SK-N-SH (cell line): ENCODE measurements around the gene MOK. TPM values are rescaled to one million over a fixed set of nuclear protein-coding genes. Genes with fewer than 3 reads are reported as not detected.

Experiments used
- CTCF ChIA-PET: fragments of 300-600, 350-600 bp; formaldehyde crosslinking; extraction: SDS; loops from one replicate; lab custom pipeline; 2021; lab: Yijun Ruan, JAX
- POLR2A ChIA-PET: fragments of 350-600 bp; sonication (Branson Sonifier 250); formaldehyde crosslinking; extraction: SDS; loops from one replicate; lab custom pipeline; 2020; ENCODE audit warnings: antibody characterized with exemption, inconsistent platforms; lab: Yijun Ruan, JAX
- DNase-seq: peaks from one replicate; pipeline ENCODE4 v3.0.0; 2012
- H2AFZ ChIP-seq: fragments of 200-600 bp; sonication (generic); 2 replicates; pipeline ENCODE4 v1.8.1; 2016; ENCODE audit warnings: antibody characterized with exemption, mild to moderate bottlenecking, low read depth
- H3F3A ChIP-seq: fragments of 200-600 bp; sonication (generic); replicated peaks from 2 replicates; pipeline ENCODE3; 2016; ENCODE audit warnings: antibody characterized with exemption, mild to moderate bottlenecking; ENCODE audit not compliant: insufficient read depth
- H3K27ac ChIP-seq, 2 experiments: fragments of 200-500 bp in 1 of 2; fragments of 200-600 bp in 1 of 2; sonication (Bioruptor generic) in 1 of 2; sonication (generic), shearing (Covaris generic) in 1 of 2; 2 replicates each; pipeline versions ENCODE4 v1.5.1 to v1.6.1; 2014 to 2016; ENCODE audit warnings: low read depth in 2 of 2, inconsistent platforms in 1 of 2, low read length in 1 of 2, mild to moderate bottlenecking in 1 of 2, mixed read lengths in 1 of 2
- H3K27me3 ChIP-seq: fragments of 200-600 bp; sonication (generic), shearing (Covaris generic); 2 replicates; pipeline ENCODE4 v1.6.1; 2016; ENCODE audit warnings: mixed run types; ENCODE audit not compliant: insufficient read depth
- H3K36me3 ChIP-seq, 2 experiments: fragments of 200-500 bp in 1 of 2; fragments of 200-600 bp in 1 of 2; sonication (Bioruptor generic) in 1 of 2; sonication (generic) in 1 of 2; replicated peaks in 1 of 2; 2 replicates each; pipeline versions ENCODE3 to v1.5.1; 2014 to 2016; ENCODE audit warnings: low read length in 1 of 2, mild to moderate bottlenecking in 1 of 2; ENCODE audit not compliant: insufficient read depth in 2 of 2, control insufficient read depth in 1 of 2
- H3K4me1 ChIP-seq, 2 experiments: fragments of 200-500 bp in 1 of 2; fragments of 200-600 bp in 1 of 2; sonication (Bioruptor generic) in 1 of 2; sonication (generic), shearing (Covaris generic) in 1 of 2; 2 replicates each; pipeline versions ENCODE4 v1.5.1 to v1.6.1; 2014 to 2016; ENCODE audit warnings: low read depth in 1 of 2, low read length in 1 of 2, mixed run types in 1 of 2; ENCODE audit not compliant: insufficient read depth in 2 of 2, control insufficient read depth in 1 of 2
- H3K4me2 ChIP-seq: fragments of 200-600 bp; sonication (generic), shearing (Covaris generic); 2 replicates; pipeline ENCODE4 v1.6.1; 2017; ENCODE audit warnings: mixed run types
- H3K4me3 ChIP-seq, 2 experiments: fragments of 200-500 bp in 1 of 2; fragments of 200-600 bp in 1 of 2; sonication (Bioruptor generic) in 1 of 2; sonication (generic), shearing (Covaris generic) in 1 of 2; 2 replicates each; pipeline versions ENCODE4 v1.5.1 to v1.8.1; 2014 to 2016; ENCODE audit warnings: low read depth in 2 of 2, inconsistent platforms in 1 of 2, low read length in 1 of 2, mild to moderate bottlenecking in 1 of 2, mixed read lengths in 1 of 2, moderate library complexity in 1 of 2
- H3K79me2 ChIP-seq: fragments of 200-600 bp; sonication (generic); 2 replicates; pipeline ENCODE4 v1.8.1; 2017; ENCODE audit warnings: mild to moderate bottlenecking; ENCODE audit not compliant: insufficient read depth
- H3K9ac ChIP-seq: fragments of 200-600 bp; sonication (generic); 2 replicates; pipeline ENCODE4 v1.6.1; 2017; ENCODE audit warnings: mixed run types
- H3K9me2 ChIP-seq: fragments of 200-600 bp; sonication (generic); 2 replicates; pipeline ENCODE4 v1.6.1; 2017; ENCODE audit warnings: mixed run types
- H3K9me3 ChIP-seq: fragments of 200-600 bp; sonication (generic); 2 replicates; pipeline ENCODE4 v1.6.1; 2017; ENCODE audit warnings: mixed run types, mild to moderate bottlenecking, moderate library complexity
- H4K20me1 ChIP-seq: fragments of 200-600 bp; sonication (generic); 2 replicates; pipeline ENCODE4 v1.6.1; 2017; ENCODE audit warnings: mild to moderate bottlenecking, mixed run types; ENCODE audit not compliant: insufficient read depth
- CHD2 ChIP-seq: fragments of 150-350 bp; IDR thresholded peaks from 2 replicates; pipeline ENCODE4 v1.6.1; 2018; ENCODE audit warnings: low read length; ENCODE audit not compliant: partially characterized antibody
- EZH2phosphoT487 ChIP-seq: fragments of 200-600 bp; sonication (generic); IDR thresholded peaks from 2 replicates; pipeline ENCODE4 v1.6.1; 2017; ENCODE audit warnings: low read depth, mixed run types, mild to moderate bottlenecking, antibody characterized with exemption, moderate library complexity, borderline replicate concordance
- FOSL2 ChIP-seq: IDR thresholded peaks from 2 replicates; pipeline ENCODE4 v1.4.0; 2012; ENCODE audit warnings: low read depth, mild to moderate bottlenecking, moderate library complexity, borderline replicate concordance
- FOXJ3 ChIP-seq: sonication (generic); formaldehyde crosslinking; IDR thresholded peaks from 2 replicates; pipeline ENCODE4 v1.5.1; 2020; ENCODE audit warnings: mild to moderate bottlenecking, missing genetic modification reagents
- FOXM1 ChIP-seq: IDR thresholded peaks from 2 replicates; pipeline ENCODE4 v1.4.0; 2012; ENCODE audit warnings: low read depth, mild to moderate bottlenecking
- GATA2 ChIP-seq: sonication (generic); formaldehyde crosslinking; IDR thresholded peaks from 2 replicates; pipeline ENCODE4 v1.5.0; 2020; ENCODE audit warnings: mild to moderate bottlenecking, missing genetic modification reagents
- JUND ChIP-seq: IDR thresholded peaks from 2 replicates; pipeline ENCODE4 v1.4.0; 2012
- MEF2A ChIP-seq: IDR thresholded peaks from 2 replicates; pipeline ENCODE4 v1.4.0; 2012; ENCODE audit warnings: low read depth, borderline replicate concordance
- MXI1 ChIP-seq: IDR thresholded peaks from 2 replicates; pipeline ENCODE4 v1.6.1; 2012; ENCODE audit warnings: mild to moderate bottlenecking, low read depth, low read length, improper control_type of control experiment
- NFIC ChIP-seq: IDR thresholded peaks from 2 replicates; pipeline ENCODE4 v1.4.0; 2012; ENCODE audit warnings: borderline replicate concordance
- NRF1 ChIP-seq: IDR thresholded peaks from 2 replicates; pipeline ENCODE4 v1.6.1; 2012; ENCODE audit warnings: low read depth, mild to moderate bottlenecking, low read length
- POLR2AphosphoS5 ChIP-seq: IDR thresholded peaks from 2 replicates; pipeline ENCODE4 v1.6.1; 2012; ENCODE audit warnings: low read depth, low read length
- RFX5 ChIP-seq: IDR thresholded peaks from 2 replicates; pipeline ENCODE4 v1.6.1; 2012; ENCODE audit warnings: mild to moderate bottlenecking, improper control_type of control experiment, low read length
- SMC3 ChIP-seq: IDR thresholded peaks from 2 replicates; pipeline ENCODE4 v1.6.1; 2012; ENCODE audit warnings: low read depth, low read length, improper control_type of control experiment
- TAF1 ChIP-seq: IDR thresholded peaks from 2 replicates; pipeline ENCODE4 v1.6.1; 2012; ENCODE audit warnings: low read depth, mild to moderate bottlenecking, low read length, moderate library complexity, borderline replicate concordance
- TCF12 ChIP-seq: IDR thresholded peaks from 2 replicates; pipeline ENCODE4 v1.4.0; 2012
- YY1 ChIP-seq: IDR thresholded peaks from 2 replicates; pipeline ENCODE4 v1.4.0; 2012; ENCODE audit warnings: low read depth, mild to moderate bottlenecking
- WGBS: methylation state at CpG from one replicate; pipeline ENCODE4 v1.1.6; 2017; ENCODE audit warnings: low lambda C conversion rate; 5-methylcytosine and 5-hydroxymethylcytosine counted together
- polyA plus RNA-seq, 3 experiments: library from polyadenylated mRNA; depleted of rRNA; stranded (reverse); fragments of >200 nt; gene quantifications; 2 replicates each; pipeline ENCODE4 v1.2.3, GENCODE V29; 2012
- TF ChIP-seq, protein P1 (sequence below): IDR thresholded peaks from 2 replicates; pipeline ENCODE4; 2012
- TF ChIP-seq, protein P2 (sequence below): fragments of 150-350 bp; IDR thresholded peaks from 2 replicates; pipeline ENCODE4 v1.6.1; 2016; ENCODE audit warnings: mild to moderate bottlenecking, low read depth, low read length
- TF ChIP-seq, protein P3 (sequence below): fragments of 150-350 bp; IDR thresholded peaks from 2 replicates; pipeline ENCODE4 v1.6.1; 2017; ENCODE audit warnings: antibody characterized with exemption, low read length, low read depth, borderline replicate concordance
- TF ChIP-seq, protein P4 (sequence below): IDR thresholded peaks from 2 replicates; pipeline ENCODE4 v1.4.0; 2012; ENCODE audit warnings: low read depth, borderline replicate concordance

MOK gene
- polyA plus RNA-seq, 1 of the 3 experiments (the other 2 are of a cell fraction) = 13.3 TPM

DNA sequence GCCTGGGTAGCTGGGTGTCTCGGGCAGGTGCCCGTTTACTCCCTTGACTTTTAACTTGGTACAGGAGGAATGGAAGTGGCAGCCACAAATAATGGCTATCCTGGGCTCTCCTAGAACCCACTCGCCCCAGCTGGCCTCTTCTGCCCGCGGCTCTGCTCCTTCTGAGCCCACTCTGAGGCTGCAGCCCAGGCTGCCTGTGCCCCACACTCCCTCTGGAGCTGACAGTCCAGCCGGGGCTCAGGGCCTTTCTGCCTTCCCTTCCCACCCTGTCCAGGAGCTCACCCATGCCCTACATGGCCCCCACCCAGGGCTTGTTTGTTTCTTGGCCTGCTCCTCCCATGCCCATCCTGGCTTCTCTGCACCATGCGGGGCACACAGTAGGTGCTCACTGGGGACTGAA, 30.2 kb upstream of the MOK start:
- CTCF ChIA-PET = interaction anchor here (1.6 kb wide), 1 partner anchor 102 kb away, joined by 4 read pairs; no protein-coding TSS in a partner anchor
- Histone ChIP-seq H3K4me1 (no peaks in the 10 kb centered on the region), H3K27ac (no peak overlapping the region), H2AFZ (no peak overlapping the region), H3K79me2 (no peaks in the 10 kb centered on the region), H3K4me2 (no peak overlapping the region), H4K20me1 (no peaks in the 10 kb centered on the region), H3K9me2 (no peaks in the 10 kb centered on the region), H3K36me3 (peaks cover 13 to 17% of the 10 kb centered on the region in 2 experiments), H3K27me3 (no peaks in the 10 kb centered on the region), H3F3A (no peaks in the 10 kb centered on the region), H3K9me3 (no peaks in the 10 kb centered on the region)
- no peak for DNase-seq
- POLR2A ChIA-PET = no interaction called here
- TF ChIP-seq TCF12 = no peak
- TF ChIP-seq MXI1 = no peak
- TF ChIP-seq, protein P1, sequence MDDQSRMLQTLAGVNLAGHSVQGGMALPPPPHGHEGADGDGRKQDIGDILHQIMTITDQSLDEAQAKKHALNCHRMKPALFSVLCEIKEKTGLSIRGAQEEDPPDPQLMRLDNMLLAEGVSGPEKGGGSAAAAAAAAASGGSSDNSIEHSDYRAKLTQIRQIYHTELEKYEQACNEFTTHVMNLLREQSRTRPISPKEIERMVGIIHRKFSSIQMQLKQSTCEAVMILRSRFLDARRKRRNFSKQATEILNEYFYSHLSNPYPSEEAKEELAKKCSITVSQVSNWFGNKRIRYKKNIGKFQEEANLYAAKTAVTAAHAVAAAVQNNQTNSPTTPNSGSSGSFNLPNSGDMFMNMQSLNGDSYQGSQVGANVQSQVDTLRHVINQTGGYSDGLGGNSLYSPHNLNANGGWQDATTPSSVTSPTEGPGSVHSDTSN = no peak
- no peak for TF ChIP-seq FOXM1
- no peak for TF ChIP-seq FOSL2
- no peak for TF ChIP-seq NRF1
- TF ChIP-seq EZH2phosphoT487 = no peak
- TF ChIP-seq, protein P2, sequence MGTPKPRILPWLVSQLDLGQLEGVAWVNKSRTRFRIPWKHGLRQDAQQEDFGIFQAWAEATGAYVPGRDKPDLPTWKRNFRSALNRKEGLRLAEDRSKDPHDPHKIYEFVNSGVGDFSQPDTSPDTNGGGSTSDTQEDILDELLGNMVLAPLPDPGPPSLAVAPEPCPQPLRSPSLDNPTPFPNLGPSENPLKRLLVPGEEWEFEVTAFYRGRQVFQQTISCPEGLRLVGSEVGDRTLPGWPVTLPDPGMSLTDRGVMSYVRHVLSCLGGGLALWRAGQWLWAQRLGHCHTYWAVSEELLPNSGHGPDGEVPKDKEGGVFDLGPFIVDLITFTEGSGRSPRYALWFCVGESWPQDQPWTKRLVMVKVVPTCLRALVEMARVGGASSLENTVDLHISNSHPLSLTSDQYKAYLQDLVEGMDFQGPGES = no peak
- TF ChIP-seq POLR2AphosphoS5 = no peak
- TF ChIP-seq CHD2 = no peak
- TF ChIP-seq, protein P3, sequence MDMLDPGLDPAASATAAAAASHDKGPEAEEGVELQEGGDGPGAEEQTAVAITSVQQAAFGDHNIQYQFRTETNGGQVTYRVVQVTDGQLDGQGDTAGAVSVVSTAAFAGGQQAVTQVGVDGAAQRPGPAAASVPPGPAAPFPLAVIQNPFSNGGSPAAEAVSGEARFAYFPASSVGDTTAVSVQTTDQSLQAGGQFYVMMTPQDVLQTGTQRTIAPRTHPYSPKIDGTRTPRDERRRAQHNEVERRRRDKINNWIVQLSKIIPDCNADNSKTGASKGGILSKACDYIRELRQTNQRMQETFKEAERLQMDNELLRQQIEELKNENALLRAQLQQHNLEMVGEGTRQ = no peak
- TF ChIP-seq SMC3 = no peak
- TF ChIP-seq, all 33 proteins: peak for 0
- H3K9ac ChIP-seq = no peak overlapping the region
- no peak overlapping the region for H3K4me3 ChIP-seq
- WGBS = 97% methylated on average over 7 of the region's 7 CpGs

DNA sequence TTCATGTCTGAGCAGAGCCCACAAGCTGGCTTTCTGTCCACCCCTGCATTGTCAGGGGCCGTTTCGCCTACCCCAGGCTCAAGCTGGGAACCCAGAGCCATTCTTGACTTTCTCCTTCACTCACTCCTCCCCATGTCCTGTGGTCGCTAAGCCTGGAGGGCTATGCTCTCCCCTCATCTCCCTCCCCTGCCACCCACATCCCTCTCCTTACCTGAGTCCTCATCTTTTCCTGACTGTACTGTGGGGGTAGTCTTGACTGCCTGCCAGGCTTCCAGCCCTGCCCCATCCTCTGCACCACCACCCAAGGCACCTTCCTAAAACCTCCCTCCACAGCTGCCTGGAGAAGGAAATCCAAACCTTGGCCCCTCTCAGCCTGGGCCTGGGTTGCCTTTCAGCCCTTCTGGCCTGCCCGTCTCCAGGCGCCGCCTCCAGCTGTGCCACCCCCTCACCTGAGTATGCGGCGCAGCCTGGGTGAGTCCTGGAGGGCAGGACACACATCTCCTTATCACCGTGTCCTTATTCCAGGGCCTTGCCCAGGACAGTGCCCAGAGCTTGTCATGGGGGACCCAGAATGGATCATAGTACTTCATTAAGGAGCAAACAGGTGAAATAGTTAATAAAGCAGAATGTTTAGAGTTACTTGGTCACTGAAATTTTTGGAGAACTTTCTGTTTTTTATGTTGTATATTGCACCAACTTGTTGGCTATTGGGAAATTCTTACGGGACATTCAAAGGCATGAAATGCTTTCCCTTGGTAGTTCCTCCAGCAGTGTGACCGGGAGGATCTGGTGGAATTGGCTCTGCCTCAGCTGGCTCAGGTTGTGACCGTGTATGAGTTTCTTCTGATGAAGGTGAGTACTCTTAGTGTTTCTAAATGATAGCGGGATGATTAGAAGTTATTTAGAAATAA, 29.1 kb upstream of the MOK start:
- TF ChIP-seq NFIC (no peak), EZH2phosphoT487 (no peak), CHD2 (no peak), TAF1 (no peak), TCF12 (no peak), YY1 (no peak), JUND (no peak), POLR2AphosphoS5 (no peak), GATA2 (CRISPR knock-in tag) (no peak), MEF2A (no peak), FOXJ3 (CRISPR knock-in tag) (no peak), RFX5 (no peak)
- TF ChIP-seq, protein P1 = no peak
- TF ChIP-seq, protein P4, sequence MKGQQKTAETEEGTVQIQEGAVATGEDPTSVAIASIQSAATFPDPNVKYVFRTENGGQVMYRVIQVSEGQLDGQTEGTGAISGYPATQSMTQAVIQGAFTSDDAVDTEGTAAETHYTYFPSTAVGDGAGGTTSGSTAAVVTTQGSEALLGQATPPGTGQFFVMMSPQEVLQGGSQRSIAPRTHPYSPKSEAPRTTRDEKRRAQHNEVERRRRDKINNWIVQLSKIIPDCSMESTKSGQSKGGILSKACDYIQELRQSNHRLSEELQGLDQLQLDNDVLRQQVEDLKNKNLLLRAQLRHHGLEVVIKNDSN = no peak
- Histone ChIP-seq H3K27ac (no peak overlapping the region), H3K9ac (no peak overlapping the region), H3K9me2 (no peaks in the 10 kb centered on the region), H4K20me1 (no peaks in the 10 kb centered on the region), H3K27me3 (no peaks in the 10 kb centered on the region), H3F3A (no peaks in the 10 kb centered on the region), H3K4me2 (no peak overlapping the region), H3K4me1 (no peaks in the 10 kb centered on the region), H3K36me3 (peaks cover 11 to 17% of the 10 kb centered on the region in 2 experiments), H3K79me2 (no peaks in the 10 kb centered on the region), H3K4me3 (no peak overlapping the region), H3K9me3 (no peaks in the 10 kb centered on the region), H2AFZ (no peak overlapping the region)
- ChIA-PET POLR2A (no interaction called here), CTCF (interaction anchor here (0.9 to 1.6 kb wide), 2 partner anchors 11 to 103 kb away, joined by 3 to 4 read pairs; no protein-coding TSS in a partner anchor)
- 97% methylated on average over 12 of the region's 13 CpGs for WGBS
- no peak for DNase-seq
